ENCODE data around the gene WDFY3.

The WDFY3 gene

DNA sequence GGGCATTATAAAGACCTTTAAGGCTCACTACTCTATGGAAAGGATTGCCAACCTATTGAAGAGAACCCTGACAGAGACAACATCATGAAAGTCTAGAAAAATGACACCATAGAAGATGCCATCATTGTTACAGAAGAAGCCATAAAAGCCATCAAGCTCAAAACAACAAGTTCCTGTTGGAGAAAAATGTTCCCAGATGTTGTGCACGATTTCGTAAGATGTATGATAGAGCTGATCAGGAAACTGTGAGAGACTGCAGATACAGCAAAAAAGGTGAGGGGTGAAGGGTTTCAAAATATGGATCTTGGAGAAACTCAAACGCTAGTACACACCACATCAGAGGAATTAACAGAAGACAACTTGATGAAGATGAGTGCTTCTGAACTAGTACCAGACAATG is 53.3 kb downstream of the WDFY3 start:
- DNase-seq (ENCODE audit: low read depth, low spot score): no peak

DNA sequence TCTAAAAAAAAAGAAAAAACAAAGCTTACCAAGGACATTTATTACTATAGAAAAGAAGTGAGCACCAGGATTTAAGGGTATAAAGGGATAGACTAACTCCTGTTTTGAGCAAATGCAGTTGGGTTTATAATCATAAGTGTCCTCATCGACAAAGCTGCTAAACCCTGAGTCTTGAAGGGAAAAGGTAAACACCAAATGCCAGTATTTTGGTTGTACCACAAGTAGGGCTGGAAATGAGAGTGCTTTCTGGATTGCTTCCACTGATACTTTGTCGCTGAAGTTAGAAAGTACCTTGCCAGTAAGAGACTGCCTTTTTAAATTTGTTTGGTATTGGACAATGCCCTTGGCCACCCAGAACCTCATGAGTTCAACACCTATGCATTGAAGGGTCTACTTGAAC is 53.7 kb downstream of the WDFY3 start:
- no peak for DNase-seq (ENCODE audit: low read depth, low spot score)

DNA sequence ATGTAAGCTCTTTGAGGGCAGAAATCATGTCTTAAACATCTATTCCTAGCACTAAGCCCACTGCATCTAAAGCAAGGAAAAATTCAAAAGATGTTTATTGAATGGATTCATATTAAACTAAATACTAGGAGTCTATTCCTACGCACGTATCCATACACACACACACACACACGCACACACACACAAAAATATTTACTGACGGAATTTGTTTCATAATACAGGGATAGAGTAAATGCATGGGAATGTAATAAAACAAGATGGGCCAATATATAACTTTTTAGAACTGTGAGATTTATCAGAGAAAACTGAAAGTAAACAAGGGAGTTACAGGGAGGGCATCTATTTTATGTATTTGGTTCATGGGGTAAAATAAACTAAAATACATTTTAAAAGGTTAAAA is 57.6 kb downstream of the WDFY3 start:
- DNase-seq (ENCODE audit: low read depth, low spot score): no peak

- DNase-seq (ENCODE audit: low read depth, low spot score): no peak
Observed at GRCh38 chr4:84907145-84907544, 59.3 kb downstream of the WDFY3 start.

GRCh38 chr4:84905646-84906045 is 60.8 kb downstream of the WDFY3 start:
- DNase-seq (ENCODE audit: low read depth, low spot score): no peak

GRCh38 chr4:84901740-84902281 is 64.7 kb downstream of the WDFY3 start:
- no peak for DNase-seq (ENCODE audit: low read depth, low spot score)

- no peak for DNase-seq (ENCODE audit: low read depth, low spot score)
Observed at GRCh38 chr4:84901173-84901572, 65.3 kb downstream of the WDFY3 start.

GRCh38 chr4:84899616-84900015 is 66.9 kb downstream of the WDFY3 start:
- DNase-seq (ENCODE audit: low read depth, low spot score): no peak

DNA sequence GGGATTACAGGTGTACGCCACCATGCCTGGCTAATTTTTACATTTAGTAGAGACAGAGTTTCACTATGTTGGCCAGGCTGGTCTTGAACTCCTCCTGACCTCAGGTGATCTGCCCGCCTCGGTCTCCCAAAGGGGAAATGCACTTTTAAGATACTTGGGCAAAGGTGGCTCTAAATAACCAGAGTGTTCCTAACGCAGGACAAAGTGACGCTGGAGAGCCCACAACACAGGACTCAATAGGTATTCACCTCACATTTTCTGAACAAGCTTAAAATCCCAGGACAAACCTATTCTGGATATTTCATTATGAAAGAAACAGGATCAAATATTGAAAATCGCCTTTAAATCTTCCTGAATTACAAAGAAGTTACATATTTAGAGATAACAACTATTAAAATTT is 69.0 kb downstream of the WDFY3 start:
- DNase-seq (ENCODE audit: low read depth, low spot score): no peak

- DNase-seq (ENCODE audit: low read depth, low spot score): no peak
Observed at GRCh38 chr4:84895283-84895682, 71.2 kb downstream of the WDFY3 start.

GRCh38 chr4:84894621-84895020 is 71.9 kb downstream of the WDFY3 start:
- DNase-seq (ENCODE audit: low read depth, low spot score): no peak

GRCh38 chr4:84892950-84893349 is 73.5 kb downstream of the WDFY3 start:
- DNase-seq (ENCODE audit: low read depth, low spot score): no peak

- DNase-seq (ENCODE audit: low read depth, low spot score): no peak
Observed at GRCh38 chr4:84887824-84888223, 78.7 kb downstream of the WDFY3 start.

GRCh38 chr4:84879651-84880200 is 86.8 kb downstream of the WDFY3 start:
- DNase-seq (ENCODE audit: low read depth, low spot score): no peak

- DNase-seq (ENCODE audit: low read depth, low spot score): no peak
Observed at GRCh38 chr4:84878546-84878945, 87.9 kb downstream of the WDFY3 start.

DNA sequence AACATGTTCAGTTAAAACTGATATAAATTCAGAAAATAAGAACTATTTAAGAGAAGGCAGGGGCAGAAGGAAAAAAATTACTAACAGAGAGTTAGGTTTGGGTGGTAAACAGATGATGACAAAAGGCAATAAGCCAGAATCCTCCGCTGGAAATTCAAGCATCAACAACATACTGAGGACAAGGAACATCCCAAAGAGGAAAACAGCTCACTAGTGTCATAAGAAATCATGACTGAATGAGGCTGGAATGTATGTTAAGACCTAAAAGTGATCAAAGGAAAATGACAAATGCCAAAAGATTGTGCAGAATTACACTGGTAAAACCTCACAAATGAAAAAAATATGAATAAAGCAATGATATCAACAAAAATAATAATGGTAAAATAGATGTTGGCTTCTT is 88.4 kb downstream of the WDFY3 start:
- DNase-seq (ENCODE audit: low read depth, low spot score): no peak

- no peak for DNase-seq (ENCODE audit: low read depth, low spot score)
Observed at GRCh38 chr4:84877051-84877833, 89.2 kb downstream of the WDFY3 start.

DNA sequence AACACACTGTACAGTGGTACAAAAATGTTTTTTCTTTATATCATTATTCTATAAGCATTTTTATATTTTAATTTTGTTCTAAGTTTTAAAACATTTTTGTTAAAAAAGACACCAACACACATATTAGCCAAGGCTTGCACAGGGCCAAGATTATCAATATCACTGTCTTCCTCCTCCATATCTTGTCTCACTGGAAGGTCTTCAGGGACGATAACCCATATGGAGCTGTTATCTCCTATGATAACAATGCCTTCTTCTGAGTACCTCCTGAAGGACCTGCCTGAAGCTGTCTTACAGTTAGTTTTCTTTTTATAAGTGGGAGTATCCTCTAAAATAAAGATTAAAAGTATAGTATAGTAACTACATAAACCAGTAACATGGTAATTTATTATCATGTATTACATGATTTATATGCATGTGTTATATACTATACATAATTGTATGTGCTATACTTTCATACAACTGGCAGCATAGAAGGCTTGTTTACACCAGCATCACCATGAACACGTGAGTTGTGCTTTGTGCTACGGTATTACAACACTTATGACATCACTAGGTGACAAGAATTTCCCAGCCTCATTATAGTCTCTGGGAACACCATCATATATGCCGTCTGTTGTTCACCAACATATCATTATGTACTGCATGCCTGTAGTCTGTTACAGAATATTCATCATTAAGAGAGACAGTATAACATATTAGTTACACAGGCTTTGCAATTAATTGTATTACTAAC is 90.7 kb downstream of the WDFY3 start:
- DNase-seq (ENCODE audit: low read depth, low spot score): no peak

DNA sequence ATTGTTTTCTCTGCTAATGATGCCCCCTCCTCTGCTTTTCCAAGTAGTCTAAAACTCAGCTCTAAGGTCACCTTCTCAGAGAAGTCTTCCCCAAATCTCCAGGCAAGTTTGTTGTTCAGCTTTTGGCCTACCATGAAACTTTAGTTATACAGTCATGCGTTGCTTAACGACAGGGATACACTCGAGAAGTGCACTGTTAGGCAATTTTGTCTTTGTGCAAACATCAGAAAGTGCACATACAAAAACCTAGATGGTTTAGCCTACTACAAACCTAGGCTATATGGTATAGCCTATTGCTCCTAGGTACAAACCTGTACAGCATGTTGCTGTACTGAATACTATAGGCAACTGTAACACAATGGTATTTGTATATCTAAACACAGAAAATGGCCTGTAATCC is 91.9 kb downstream of the WDFY3 start:
- no peak for DNase-seq (ENCODE audit: low read depth, low spot score)

- no peak for DNase-seq (ENCODE audit: low read depth, low spot score)
Observed at GRCh38 chr4:84870398-84871163, 95.9 kb downstream of the WDFY3 start.

DNA sequence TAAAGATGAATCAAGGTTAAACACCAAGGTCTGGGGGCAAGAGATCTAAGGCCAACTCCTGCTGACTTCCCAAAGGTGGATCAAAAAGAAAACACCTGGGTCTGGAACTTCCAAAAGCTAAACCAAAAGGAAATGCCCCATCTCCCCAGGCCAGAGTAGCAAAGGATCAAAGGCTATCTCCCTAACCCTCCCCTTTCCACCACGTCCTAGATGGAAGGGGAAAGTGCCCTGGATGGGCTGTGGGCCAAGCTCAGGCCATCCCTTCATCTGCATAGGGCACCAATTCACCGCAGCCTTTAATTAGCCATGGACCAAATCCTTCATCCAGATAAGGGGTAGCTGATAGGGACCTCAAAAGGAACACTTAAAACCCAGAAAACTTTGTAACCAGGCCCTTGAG is 100.2 kb downstream of the WDFY3 start:
- DNase-seq (ENCODE audit: low read depth, low spot score): no peak

DNA sequence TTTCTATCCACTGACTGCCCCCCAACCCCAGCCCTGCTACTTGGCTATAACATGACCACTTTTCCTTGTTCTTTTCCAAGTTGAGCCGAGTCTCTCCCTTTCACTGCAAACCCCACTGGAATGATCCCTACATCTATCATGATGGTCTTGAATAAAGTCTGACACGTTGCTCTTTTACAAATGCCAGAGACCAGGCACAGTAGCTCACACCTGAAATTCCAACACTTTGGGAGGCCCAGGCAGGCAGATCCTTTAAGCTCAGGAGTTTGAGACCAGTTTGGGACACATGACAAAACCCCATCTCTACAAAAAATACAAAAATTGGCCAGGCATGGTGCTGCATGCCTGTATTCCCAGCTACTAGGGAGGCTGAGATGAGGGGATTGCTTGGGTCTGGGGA is 100.9 kb downstream of the WDFY3 start:
- no peak for DNase-seq (ENCODE audit: low read depth, low spot score)

Measured in activated naive CD8-positive, alpha-beta T cell treated with anti-CD3 and anti-CD28 coated beads, Interleukin-2, amount 50 U/mL, for 16 hours (primary cell).